ENCODE data around the gene F8. TPM values are rescaled to one million over a fixed set of nuclear protein-coding genes. Genes with fewer than 3 reads are reported as not detected.
"Not testable (repeated sequence)": the region's sequence is repeated elsewhere in the genome, so short reads cannot be mapped to it uniquely, and the experiment has no call there.

F8 gene
- polyA plus RNA-seq, 4 donors: 7.8 to 15.6 (median 13.7) TPM

GRCh38 chrX:154821523-154821922 lies 201.0 kb downstream of the F8 start:
- DNase-seq (ENCODE audit: low read depth in 4 of 4, low spot score in 3 of 4): no peak

GRCh38 chrX:154819771-154820341 lies 202.7 kb downstream of the F8 start:
- no peak for DNase-seq (ENCODE audit: low read depth in 4 of 4, low spot score in 3 of 4)

- no peak for DNase-seq (ENCODE audit: low read depth in 4 of 4, low spot score in 3 of 4)
Measured at GRCh38 chrX:154818916-154819770, 203.4 kb downstream of the F8 start.

- DNase-seq (ENCODE audit: low read depth in 4 of 4, low spot score in 3 of 4): not testable (repeated sequence)
Measured at GRCh38 chrX:154817048-154817618, 205.4 kb downstream of the F8 start.

- DNase-seq (ENCODE audit: low read depth in 4 of 4, low spot score in 3 of 4): not testable (repeated sequence)
Measured at GRCh38 chrX:154816326-154816898, 206.1 kb downstream of the F8 start.

GRCh38 chrX:154815274-154815818 lies 207.2 kb downstream of the F8 start:
- no peak for DNase-seq (ENCODE audit: low read depth in 4 of 4, low spot score in 3 of 4)

- DNase-seq (ENCODE audit: low read depth in 4 of 4, low spot score in 3 of 4): no peak
Measured at GRCh38 chrX:154813801-154814200, 208.7 kb downstream of the F8 start.

- no peak for DNase-seq (ENCODE audit: low read depth in 4 of 4, low spot score in 3 of 4)
Measured at GRCh38 chrX:154812341-154813101, 210.0 kb downstream of the F8 start.

- DNase-seq (ENCODE audit: low read depth in 4 of 4, low spot score in 3 of 4): no peak
Measured at GRCh38 chrX:154809939-154810665, 212.4 kb downstream of the F8 start.

- no peak for DNase-seq (ENCODE audit: low read depth in 4 of 4, low spot score in 3 of 4)
Measured at GRCh38 chrX:154806837-154807501, 215.6 kb downstream of the F8 start.

- no peak for DNase-seq (ENCODE audit: low read depth in 4 of 4, low spot score in 3 of 4)
Measured at GRCh38 chrX:154805696-154806091, 216.8 kb downstream of the F8 start.

- DNase-seq (ENCODE audit: low read depth in 4 of 4, low spot score in 3 of 4): peak; percentile 48 to 56 (median 54)
Measured at GRCh38 chrX:154804957-154805695, 217.4 kb downstream of the F8 start, which contains the start of gene MPP1. Gene MPP1, minus strand, starts transcription at chrX:154805485. Its CDS starts 112 bp downstream, at chrX:154805373.

GRCh38 chrX:154804261-154804956 lies 218.1 kb downstream of the F8 start:
- DNase-seq (ENCODE audit: low read depth in 4 of 4, low spot score in 3 of 4): no peak

GRCh38 chrX:154802947-154803346 lies 219.6 kb downstream of the F8 start:
- DNase-seq (ENCODE audit: low read depth in 4 of 4, low spot score in 3 of 4): no peak

GRCh38 chrX:154800478-154801210 lies 221.9 kb downstream of the F8 start:
- DNase-seq (ENCODE audit: low read depth in 4 of 4, low spot score in 3 of 4): no peak

- no peak for DNase-seq (ENCODE audit: low read depth in 4 of 4, low spot score in 3 of 4)
Measured at GRCh38 chrX:154799556-154800348, 222.8 kb downstream of the F8 start.

Data from left renal pelvis (tissue), 4 donors.